Fibroblast of lung (primary cell): Measurements from ENCODE around the gene PI4KB. TPM values are rescaled to one million over a fixed set of nuclear protein-coding genes. Genes with fewer than 3 reads are reported as not detected.

Experiments used
- DNase-seq, 2 donors: peaks; one replicate each; pipeline versions ENCODE4 v3.0.0 to v3.0.0-alpha.2; 2010; ENCODE audit warnings: low read depth in 2 of 2
- H2AFZ ChIP-seq: 2 replicates; pipeline ENCODE4 v1.5.1; 2012; ENCODE audit warnings: low read length, control low read depth, inconsistent platforms
- H3K27ac ChIP-seq: 2 replicates; pipeline ENCODE4 v1.5.1; 2011; ENCODE audit warnings: low read length, control low read depth; ENCODE audit not compliant: insufficient read depth
- H3K27me3 ChIP-seq: 2 replicates; pipeline ENCODE4 v1.5.1; 2011; ENCODE audit warnings: mild to moderate bottlenecking, low read length; ENCODE audit not compliant: control insufficient read depth, insufficient read depth
- H3K36me3 ChIP-seq: 2 replicates; pipeline ENCODE4 v1.5.1; 2011; ENCODE audit warnings: low read length; ENCODE audit not compliant: control insufficient read depth, insufficient read depth
- H3K4me1 ChIP-seq: 2 replicates; pipeline ENCODE4 v1.5.1; 2011; ENCODE audit warnings: low read length; ENCODE audit not compliant: control insufficient read depth, insufficient read depth; ENCODE audit errors: extremely low read depth
- H3K4me2 ChIP-seq: 2 replicates; pipeline ENCODE4 v1.5.1; 2011; ENCODE audit warnings: low read length, control low read depth; ENCODE audit not compliant: insufficient read depth; ENCODE audit errors: extremely low read depth
- H3K4me3 ChIP-seq, 4 experiments: fragments of 200-600 bp in 1 of 4; sonication (generic) in 1 of 4; replicated peaks in 1 of 4; 2 replicates each; pipeline ENCODE4 v1.5.1; 2011 to 2016; ENCODE audit warnings: low read length in 4 of 4, low read depth in 3 of 4, mild to moderate bottlenecking in 3 of 4, control low read depth in 2 of 4, inconsistent platforms in 1 of 4, mixed read lengths in 1 of 4; ENCODE audit not compliant: insufficient read depth in 1 of 4; ENCODE audit errors: control extremely low read depth in 1 of 4
- H3K79me2 ChIP-seq: 2 replicates; pipeline ENCODE4 v1.5.1; 2012; ENCODE audit warnings: mild to moderate bottlenecking, low read length, inconsistent platforms; ENCODE audit not compliant: control insufficient read depth, insufficient read depth
- H3K9ac ChIP-seq: 2 replicates; pipeline ENCODE4 v1.5.1; 2011; ENCODE audit warnings: mild to moderate bottlenecking, low read length, control low read depth; ENCODE audit not compliant: insufficient read depth
- H3K9me3 ChIP-seq: 2 replicates; pipeline ENCODE4 v1.5.1; 2012; ENCODE audit warnings: low read depth, low read length; ENCODE audit not compliant: control insufficient read depth, insufficient read depth
- H4K20me1 ChIP-seq: 2 replicates; pipeline ENCODE4 v1.5.1; 2011; ENCODE audit warnings: low read length; ENCODE audit not compliant: control insufficient read depth, insufficient read depth; ENCODE audit errors: extremely low read depth
- CTCF ChIP-seq, 2 donors: IDR thresholded peaks in 1 of 2; conservative IDR thresholded peaks in 1 of 2; 1 replicate in 1 of 2; 2 replicates in 1 of 2; pipeline ENCODE4 v1.5.1; 2011 to 2012; ENCODE audit warnings: low read length in 2 of 2, control low read depth in 1 of 2, inconsistent platforms in 1 of 2, low read depth in 1 of 2, mild to moderate bottlenecking in 1 of 2
- EZH2 ChIP-seq: IDR thresholded peaks from 2 replicates; pipeline ENCODE4 v1.5.1; 2012; ENCODE audit warnings: low read length, control low read depth, mild to moderate bottlenecking; ENCODE audit errors: missing control alignments
- polyA plus RNA-seq, 2 donors: library from polyadenylated mRNA; depleted of rRNA in 1 of 2; stranded (reverse) in 1 of 2; unstranded in 1 of 2; fragments of >200 nt; gene quantifications; 2 replicates each; pipeline ENCODE4 v1.2.1, GENCODE V29; 2011 to 2012; ENCODE audit warnings: missing spikeins in 1 of 2
- total RNA-seq: library from RNA; depleted of rRNA; stranded (reverse); fragments of >200 nt; gene quantifications from 2 replicates; pipeline ENCODE4 v1.2.1, GENCODE V29; 2014

The PI4KB gene
- total and polyA plus RNA-seq, 2 donors (not counting 1 experiment from before 2014, with no cell fraction given): 65.7 to 75.4 TPM

GRCh38 chr1:151290709-151291303 is 36.4 kb downstream of the PI4KB start:
- peaks cover 58% of the 10 kb centered on the region for H3K36me3 ChIP-seq

GRCh38 chr1:151289991-151290708 is 37.1 kb downstream of the PI4KB start:
- H3K4me3 ChIP-seq: no peak overlapping the region
- no peaks in the 10 kb centered on the region for H3K79me2 ChIP-seq
- H3K4me1 ChIP-seq: no peaks in the 10 kb centered on the region
- peaks cover 55% of the 10 kb centered on the region for H3K36me3 ChIP-seq
- no peaks in the 10 kb centered on the region for H3K9me3 ChIP-seq
- DNase-seq: no peak
- TF ChIP-seq CTCF (conservative IDR thresholded peaks at IDR 0.05 in 1 of 2, IDR thresholded peaks at IDR 0.05 in 1 of 2; ENCODE audit: low read depth in 1 of 2, low read length in 2 of 2) (no peak), EZH2 (no peak)
- H4K20me1 ChIP-seq: no peaks in the 10 kb centered on the region
- H3K4me2 ChIP-seq: no peak overlapping the region
- no peak overlapping the region for H3K27ac ChIP-seq
- no peak overlapping the region for H3K9ac ChIP-seq
- no peaks in the 10 kb centered on the region for H3K27me3 ChIP-seq
- no peak overlapping the region for H2AFZ ChIP-seq

More at GRCh38 chr1:151290709-151291303, 36.4 kb downstream of the PI4KB start:
- no peak overlapping the region for H3K9ac ChIP-seq
- DNase-seq: no peak
- no peaks in the 10 kb centered on the region for H3K79me2 ChIP-seq
- H2AFZ ChIP-seq: no peak overlapping the region
- TF ChIP-seq CTCF (conservative IDR thresholded peaks at IDR 0.05 in 1 of 2, IDR thresholded peaks at IDR 0.05 in 1 of 2; ENCODE audit: low read depth in 1 of 2, low read length in 2 of 2) (no peak), EZH2 (no peak)
- no peak overlapping the region for H3K27ac ChIP-seq
- H3K4me1 ChIP-seq: no peaks in the 10 kb centered on the region
- H3K27me3 ChIP-seq: no peaks in the 10 kb centered on the region
- H3K4me3 ChIP-seq: no peak overlapping the region
- H3K4me2 ChIP-seq: no peak overlapping the region
- H3K9me3 ChIP-seq: no peaks in the 10 kb centered on the region
- no peaks in the 10 kb centered on the region for H4K20me1 ChIP-seq

GRCh38 chr1:151289080-151289935 is 37.9 kb downstream of the PI4KB start:
- Histone ChIP-seq H3K27ac (no peak overlapping the region), H3K4me3 (no peak overlapping the region), H3K79me2 (peaks cover 3% of the 10 kb centered on the region), H3K36me3 (peaks cover 50% of the 10 kb centered on the region), H3K9ac (no peak overlapping the region), H3K9me3 (no peaks in the 10 kb centered on the region), H3K4me2 (no peak overlapping the region), H2AFZ (no peak overlapping the region), H4K20me1 (no peaks in the 10 kb centered on the region), H3K4me1 (no peaks in the 10 kb centered on the region), H3K27me3 (no peaks in the 10 kb centered on the region)
- no peak for TF ChIP-seq EZH2
- TF ChIP-seq CTCF (conservative IDR thresholded peaks at IDR 0.05 in 1 of 2, IDR thresholded peaks at IDR 0.05 in 1 of 2; ENCODE audit: low read depth in 1 of 2, low read length in 2 of 2): no peak
- DNase-seq: no peak
